Stimulated activated CD8-positive, alpha-beta memory T cell treated with anti-CD3 and anti-CD28 coated beads, Interleukin-7, amount 100 ng/mL, for 1 hour (primary cell): Measurements from ENCODE around the gene TARBP2.
"Not testable (repeated sequence)": the region's sequence is repeated elsewhere in the genome, so short reads cannot be mapped to it uniquely, and the experiment has no call there.

ENCODE experiments used
- DNase-seq, 2 donors: peaks; one replicate each; pipeline ENCODE4 v3.0.0-alpha.2; 2020; ENCODE audit warnings: low read depth in 2 of 2

The TARBP2 gene

DNA sequence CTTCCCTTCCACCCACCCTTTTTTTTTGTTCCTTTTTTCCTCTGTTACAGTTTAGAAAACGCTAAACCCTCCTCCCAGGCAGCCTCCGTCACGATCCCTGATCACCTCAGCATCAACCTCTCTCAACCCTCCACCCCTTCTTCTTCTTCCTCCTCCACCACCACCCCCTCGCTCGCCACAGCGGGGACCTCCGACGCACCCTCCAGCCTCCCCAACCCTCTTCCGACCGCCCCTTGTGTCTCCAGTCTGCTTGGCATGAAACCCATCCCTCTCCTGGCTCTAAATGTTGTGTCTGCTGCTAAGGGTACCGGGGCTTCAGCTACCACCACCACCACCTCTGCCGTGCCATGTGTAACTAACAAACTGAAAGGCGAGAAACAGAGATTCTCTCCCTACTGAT lies 26.3 kb upstream of the TARBP2 start:
- no peak for DNase-seq

DNA sequence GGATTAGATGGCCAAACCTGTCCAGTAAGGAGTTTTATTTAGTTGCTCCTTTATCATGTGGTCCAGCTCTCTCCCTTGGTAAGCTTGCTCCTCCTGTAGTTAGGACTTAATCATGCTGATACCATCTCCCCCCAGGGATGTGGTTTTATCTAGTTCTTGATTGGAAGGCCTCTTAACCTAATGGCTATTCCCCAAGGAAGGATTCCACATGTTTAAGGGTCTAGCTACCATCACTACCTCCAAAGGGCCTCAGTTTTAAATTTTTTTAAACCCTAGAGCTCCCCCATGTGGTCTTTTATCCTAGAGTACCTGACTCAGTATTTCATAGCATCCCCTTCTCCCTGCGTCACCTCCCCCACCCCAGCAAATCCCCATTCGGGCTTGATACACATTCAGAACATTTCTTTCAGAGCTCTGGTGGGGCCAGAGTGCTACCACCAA lies 24.3 kb upstream of the TARBP2 start:
- no peak for DNase-seq

DNA sequence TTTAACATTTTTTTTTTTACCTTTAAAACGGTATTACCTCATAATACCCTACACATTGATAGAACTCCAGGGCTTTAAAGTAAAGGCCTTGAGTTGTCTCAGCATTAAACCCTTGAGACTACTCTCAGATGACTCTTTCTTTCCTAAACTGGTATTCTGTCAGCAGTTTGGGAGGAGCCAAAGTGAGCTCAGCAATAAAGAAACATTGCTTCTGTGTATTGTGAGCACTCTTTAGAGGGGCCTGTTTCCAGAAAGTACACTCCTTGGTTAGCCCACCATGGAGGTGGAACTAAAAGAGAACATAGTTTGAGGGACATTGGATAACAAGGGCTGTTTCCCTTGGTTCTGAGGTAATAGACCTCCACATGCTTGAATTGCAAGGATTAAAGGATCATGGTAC lies 22.2 kb upstream of the TARBP2 start:
- no peak for DNase-seq

DNA sequence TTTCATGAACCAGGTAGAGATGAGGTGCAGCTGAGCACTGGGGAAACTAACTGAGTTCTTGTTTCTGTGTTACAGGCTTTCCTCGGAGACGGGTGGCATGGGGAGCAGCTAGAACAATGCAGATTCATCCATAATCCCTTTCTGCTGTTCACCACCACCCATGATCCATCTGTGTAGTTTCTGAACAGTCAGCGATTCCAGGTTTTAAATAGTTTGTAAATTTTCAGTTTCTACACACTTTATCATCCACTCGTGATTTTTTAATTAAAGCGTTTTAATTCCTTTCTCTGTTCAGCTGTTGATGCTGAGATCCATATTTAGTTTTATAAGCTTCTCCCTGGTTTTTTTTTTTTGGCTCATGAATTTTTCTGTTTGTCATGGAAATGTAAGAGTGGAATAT lies 21.8 kb upstream of the TARBP2 start:
- no peak for DNase-seq

DNA sequence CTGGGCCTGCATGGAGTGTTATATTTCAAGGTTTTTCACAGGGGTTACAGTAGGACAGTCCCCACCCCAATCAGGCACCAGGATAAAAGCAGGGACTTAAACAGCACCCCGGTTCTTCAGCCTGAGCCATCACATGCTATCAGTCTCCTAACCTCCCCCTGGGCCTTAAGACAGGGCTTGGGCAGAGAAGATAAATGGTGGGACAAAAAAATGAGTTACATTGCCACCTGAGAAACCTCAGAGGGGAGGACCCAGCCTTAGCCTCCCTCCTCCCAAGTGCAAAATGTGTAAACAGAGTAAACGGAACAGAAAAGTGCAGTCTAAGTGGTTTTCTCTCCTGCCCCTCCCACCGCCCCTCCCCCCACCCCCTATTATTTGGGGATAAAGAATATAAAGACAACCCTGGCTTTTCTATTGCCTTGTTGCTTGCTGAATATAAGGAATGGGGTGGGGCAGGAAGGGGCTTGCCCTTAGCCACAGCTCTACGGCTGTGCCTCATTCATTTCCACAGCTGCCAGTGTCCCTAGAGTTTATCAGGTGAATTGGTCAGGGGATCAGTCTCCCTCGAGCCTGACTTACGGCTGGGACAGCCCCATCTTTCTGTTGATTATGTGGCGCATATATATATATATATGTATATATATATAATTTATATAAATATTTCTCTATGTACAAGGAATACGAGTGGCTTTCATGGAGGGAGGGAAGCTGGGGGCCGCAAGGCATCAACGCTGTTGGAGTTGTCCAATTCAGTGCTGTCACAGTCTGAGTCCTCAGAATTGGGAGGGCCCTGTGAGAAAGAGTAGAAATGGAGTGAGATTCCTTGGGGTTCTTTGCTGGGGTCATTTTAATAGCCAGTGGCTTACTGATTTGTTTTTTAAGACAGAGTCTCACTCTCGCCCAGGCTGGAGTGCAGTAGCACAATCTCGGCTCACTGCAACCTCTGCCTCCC lies 20.3 kb upstream of the TARBP2 start:
- no peak for DNase-seq

DNA sequence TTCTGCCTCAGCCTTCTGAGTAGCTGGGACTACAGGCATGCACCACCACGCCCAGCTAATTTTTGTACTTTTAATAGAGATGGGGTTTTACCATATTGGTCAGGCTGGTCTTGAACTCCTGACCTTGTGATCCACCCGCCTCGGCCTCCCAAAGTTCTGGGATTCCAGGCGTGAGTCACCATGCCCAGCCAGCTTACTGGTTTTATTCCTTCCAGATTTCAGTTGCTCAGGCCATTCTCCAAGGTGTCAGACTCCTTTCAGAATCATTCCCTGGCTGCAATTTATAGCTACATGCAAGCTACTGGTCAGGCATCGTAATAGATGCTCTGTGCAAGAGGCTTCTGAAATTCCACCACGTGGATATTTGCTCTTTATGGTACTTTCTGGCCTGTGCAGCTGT lies 19.6 kb upstream of the TARBP2 start:
- DNase-seq, result not testable (repeated sequence)

DNA sequence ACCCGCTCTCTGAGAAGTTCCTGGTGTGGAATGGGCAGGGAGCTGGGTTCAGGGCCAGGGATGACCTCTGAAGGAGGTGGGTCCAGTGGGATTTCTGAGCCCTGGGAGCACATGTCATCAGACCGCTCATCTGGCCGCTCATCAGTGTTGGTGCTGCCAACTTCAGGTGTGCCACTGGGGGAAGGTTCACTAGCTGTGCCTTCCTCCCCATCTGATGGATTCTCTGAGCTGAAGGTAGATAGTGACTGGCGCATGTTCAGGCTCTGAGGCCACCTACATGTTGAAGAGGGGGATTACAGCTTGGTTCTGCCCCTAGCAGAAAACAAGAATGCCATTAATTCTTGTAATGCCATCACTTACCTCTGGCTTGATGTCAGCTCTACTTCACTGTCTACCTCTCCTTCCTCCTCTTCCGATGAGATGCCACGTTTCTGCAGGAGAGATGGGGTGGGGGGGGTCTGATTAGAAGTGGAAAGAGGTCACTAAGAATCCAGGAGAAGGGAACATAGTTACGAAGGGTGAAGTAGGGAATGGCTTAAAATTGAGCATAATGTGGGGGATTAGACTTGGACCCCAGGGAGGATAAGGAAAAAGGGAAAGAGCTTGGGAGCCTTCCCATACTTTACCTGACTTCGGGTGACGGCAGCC lies 19.0 kb upstream of the TARBP2 start:
- no peak for DNase-seq

DNA sequence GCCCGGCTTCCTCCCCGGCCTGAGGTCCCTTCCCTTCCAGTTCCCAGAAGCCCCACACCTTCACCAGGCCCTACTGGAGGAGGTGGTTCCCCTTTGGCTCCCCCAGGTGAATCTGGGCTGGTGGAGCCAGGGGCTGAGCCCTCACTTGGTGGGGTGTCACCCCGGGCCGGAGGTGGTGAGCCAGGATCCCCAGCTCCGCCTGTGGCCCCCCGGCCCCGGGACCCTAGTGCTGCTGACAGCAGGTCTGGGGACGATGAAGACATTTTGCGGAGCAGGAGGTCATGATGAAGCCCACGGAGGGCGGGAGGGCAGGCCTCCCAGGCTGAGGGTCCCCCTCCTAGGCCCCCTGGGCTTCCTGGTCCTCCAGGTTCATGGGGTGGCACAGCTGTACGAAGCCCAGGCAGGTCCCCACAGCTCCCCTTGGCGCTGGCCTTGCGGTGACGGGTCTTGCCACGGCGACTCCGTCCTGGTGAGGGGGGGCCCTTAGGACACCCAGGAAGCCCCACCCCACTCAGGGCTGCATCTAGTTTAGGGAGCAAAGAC lies 18.4 kb upstream of the TARBP2 start:
- DNase-seq, result no peak

DNA sequence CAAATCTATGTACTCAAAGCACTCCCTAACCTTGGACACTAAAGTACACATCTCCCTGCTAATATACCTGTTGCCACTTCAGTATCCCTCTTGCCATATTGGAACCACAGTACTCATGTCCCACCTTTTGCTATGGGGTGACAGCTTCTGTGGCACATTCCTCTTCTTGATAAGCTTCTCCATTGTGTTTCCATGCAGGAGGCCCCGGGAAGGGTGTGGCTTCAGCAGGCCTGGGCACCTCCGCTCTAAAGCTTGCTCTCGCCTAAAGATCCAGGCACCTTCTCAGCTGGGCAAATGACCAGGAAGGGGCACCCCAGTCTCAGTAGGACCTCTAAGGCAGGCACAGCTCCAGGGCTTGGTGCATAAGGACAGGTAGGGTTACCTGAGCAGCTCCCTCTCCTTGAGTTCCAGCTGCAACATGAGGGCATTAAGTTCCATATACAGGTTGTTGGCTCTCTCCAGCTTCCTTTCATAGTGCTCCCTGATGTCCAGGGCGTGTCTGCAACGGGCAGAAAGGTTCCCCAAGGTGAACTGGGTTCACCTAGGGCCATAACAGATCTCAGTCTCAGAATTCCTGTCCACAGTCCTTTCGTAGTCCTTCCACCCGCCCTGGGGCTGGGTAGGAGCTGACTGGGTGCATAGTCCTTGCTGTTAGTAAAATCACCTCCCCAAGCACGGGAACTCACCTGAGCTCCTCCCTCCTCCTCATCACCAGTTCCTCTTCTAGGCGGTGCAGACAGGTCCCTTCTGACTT lies 17.7 kb upstream of the TARBP2 start:
- DNase-seq, result no peak

DNA sequence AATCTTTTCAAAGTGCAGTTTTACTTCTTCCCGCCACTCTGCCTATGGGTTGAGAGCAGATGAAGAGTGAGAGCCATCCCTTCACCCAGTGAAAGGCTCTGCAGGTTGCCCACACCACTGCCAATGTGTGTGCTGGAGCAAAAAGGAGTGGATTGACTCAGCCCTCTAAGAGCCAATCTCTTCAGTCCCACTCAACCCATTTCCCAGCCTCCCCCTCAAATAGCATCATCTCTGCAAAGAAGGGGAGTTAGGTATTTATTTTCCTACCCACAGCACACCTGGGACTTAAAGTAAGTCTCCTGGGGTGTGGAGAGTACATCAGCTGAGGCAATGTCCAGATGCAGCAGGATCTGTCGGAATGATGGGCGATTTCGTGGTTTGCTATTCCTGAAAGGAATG lies 17.1 kb upstream of the TARBP2 start:
- no peak for DNase-seq

DNA sequence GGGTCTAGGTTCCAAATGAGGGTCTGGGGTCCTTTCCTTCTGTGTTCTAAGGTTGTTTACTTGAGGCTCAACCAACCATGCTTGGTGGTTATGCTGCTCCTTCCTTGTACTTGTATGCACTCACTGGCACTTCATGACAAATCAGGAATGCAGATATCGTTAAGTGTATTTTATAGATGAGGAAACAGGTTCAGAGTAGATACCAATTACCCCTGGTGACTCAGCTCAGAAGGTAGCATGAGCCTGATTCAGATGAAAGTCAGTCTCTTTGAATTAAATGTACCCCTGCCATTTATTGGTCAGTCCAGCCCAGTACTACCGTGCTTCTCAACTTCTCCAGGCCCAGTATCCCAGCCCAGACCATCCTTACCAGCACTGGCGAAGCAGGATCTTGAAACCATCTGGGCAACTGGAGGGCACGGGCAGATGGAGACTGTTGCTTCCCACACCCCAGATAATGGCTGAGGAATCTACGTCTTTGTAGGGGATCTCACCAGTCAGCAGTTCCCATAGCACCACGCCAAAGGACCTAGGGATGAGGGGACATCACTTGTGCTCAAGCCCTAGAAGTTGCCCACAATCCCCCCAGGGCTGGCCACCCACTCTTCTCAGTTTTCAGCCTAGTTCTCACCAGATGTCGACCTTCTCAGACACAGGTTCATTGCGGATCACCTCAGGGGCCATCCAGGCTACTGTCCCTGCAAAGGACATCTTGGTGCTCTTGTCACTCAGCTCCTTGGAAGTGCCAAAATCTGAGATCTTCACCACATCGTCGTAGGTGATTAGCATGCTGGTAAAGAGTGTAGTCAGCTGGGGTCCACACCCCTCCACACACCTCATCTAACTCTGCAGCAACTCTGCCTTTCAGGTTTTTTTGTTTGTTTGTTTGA lies 16.2 kb upstream of the TARBP2 start:
- no peak for DNase-seq

DNA sequence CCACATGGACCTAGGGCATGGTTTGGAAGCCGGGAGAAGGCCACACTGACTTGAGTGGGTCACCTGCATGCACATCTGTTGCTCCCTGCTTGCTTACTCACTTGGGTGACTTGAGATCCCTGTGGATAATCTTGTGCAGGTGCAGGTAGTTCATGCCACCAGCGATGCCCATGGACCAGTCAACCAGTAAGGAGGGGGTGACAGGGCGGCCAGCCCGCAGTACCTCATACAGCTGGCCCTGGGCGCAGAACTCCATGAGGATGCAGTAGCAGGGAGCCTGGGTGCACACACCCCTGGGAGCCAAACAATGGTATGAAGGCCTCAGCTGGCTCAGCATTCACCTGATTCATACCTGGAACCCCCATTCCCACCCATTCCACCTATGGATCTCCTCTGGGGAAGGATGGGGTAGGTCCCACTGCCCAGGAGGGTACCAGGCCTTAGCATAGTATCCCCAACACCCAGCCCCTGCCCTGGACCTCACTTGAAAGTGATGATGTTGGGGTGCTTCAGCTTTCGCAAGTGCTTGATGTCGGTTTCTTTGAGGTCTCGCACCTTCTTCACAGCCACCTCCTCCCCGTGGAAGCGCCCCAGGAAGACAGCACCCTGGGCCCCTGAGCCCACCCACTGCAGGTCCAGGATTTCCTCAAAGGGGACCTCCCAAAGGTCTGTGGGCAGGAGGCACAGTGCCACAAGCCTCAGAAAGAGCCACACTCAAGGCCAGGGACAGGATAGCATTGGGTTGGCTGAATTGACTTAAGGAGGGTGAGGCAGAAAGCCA lies 14.9 kb upstream of the TARBP2 start:
- DNase-seq, result no peak

DNA sequence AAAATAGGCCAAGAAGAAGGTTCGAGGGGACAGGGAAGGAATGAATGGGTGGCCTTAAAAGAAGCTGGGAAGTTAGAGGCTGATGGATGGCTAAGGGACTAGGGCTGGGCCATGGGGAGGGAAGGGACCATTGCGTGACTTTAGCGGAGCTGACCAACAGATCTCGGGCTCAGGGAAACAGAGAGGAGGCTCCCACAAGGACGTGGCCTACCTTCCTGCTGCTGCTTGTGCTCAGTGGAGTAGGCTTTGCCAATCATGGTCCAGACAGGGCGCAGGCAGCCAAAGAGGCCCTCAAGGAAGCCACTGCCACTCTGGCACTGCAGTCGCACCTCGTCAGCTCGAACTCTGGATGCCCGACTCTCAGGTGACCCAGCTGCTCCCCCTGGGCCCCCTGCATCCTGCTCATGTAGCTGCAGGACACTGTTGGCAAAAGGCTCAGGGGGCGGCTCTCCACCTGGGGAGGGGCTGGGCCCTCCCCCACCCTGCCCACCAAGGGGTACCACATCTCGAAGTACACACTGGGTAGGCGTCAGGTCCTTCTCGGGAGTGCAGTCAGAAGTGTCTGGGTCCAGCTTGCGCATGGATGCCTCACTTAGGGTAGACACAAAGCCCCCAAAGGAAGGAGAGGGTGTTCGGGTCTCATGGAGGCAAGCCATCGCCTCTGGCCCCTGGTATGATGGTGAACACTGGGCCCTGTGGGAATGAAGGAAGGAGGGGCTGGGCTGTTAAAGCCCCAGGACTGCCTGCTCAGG lies 14.2 kb upstream of the TARBP2 start:
- DNase-seq, result no peak

DNA sequence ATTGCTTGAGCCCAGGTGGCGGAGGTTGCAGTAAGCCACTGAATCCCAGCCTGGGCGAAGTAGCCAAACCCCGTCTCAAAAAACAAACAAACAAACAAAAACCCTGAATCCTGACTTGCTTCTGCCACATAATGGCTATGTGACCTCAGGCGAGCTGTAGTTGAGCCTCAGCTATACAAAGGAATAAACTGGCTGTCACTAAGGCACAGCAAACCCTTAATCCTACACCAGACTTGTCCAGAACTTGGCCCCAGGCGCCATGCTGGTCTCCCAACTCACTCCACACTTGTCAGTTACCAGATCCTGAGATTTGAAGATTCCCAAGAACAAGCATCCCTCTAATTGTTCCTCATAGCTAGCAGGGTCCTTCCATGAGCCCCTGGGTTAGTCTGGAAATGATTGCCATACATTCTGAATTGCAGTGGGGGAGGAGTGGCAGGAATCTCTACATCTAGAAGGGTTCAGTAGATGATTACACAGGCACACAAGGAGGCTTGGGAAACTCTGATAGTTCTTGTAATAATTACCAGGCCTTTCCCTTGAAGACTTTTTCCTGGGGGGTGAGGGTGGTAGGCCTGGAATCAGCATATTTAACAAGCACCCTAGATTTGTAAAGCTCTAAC lies 11.7 kb upstream of the TARBP2 start:
- DNase-seq, result no peak

DNA sequence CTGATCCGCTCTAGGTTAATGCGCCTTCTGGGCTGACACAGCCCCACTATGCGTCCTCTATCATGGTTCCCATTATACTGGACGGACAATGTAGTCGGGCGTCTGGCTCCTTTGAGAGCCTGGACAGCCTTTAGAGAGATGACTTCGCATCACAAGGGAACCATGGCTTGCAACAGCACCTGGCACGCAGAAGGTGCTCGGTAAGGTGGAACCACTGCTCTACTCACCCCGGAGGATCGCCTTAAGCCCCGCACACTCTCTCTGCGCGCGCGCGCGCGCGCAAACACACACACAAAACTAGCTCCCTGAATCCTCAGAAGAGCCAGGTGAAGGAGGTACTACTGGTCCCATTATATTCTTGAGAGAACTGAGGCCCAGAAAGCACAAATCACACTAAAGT lies 8.9 kb upstream of the TARBP2 start:
- DNase-seq, result no peak

DNA sequence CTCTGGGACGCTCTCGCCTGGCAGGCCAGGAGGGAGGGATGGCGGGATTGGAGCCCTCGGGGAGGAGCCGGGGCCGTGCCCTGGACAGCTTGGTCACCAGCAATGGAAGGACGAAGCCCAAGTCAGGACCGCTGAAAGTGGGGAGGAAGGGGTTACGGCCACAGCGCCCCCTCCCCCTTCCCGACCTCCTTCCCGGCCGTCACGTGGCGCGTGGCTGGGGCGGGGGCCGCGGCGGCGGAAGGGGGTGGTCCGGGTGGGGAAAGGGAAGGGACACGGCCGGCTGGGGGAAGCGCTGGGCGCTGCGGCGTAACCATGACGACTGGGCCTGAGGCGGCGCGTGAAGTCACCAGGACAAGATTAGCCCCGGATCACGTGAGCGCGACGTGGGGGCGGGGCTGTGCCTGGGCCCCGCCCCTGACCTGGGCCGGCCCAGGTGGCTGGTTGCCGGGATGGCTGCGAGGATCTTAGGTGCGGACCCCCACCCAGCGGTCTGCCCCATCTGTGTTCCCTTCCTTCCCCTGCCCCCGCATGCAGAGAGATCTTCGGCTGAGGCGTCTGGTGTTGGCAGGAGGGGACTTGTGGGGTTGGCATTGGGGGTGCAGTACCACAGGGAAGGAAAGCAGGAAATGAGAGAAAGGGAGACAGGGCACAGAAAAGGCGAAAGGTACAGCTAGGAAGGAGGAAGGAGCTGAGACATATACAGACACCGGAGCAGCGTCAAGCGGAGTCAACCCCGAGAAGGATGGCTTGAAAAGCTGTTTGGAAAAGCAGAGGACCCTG lies 8.1 kb upstream of the TARBP2 start:
- DNase-seq, result peak; percentile 70 to 74

DNA sequence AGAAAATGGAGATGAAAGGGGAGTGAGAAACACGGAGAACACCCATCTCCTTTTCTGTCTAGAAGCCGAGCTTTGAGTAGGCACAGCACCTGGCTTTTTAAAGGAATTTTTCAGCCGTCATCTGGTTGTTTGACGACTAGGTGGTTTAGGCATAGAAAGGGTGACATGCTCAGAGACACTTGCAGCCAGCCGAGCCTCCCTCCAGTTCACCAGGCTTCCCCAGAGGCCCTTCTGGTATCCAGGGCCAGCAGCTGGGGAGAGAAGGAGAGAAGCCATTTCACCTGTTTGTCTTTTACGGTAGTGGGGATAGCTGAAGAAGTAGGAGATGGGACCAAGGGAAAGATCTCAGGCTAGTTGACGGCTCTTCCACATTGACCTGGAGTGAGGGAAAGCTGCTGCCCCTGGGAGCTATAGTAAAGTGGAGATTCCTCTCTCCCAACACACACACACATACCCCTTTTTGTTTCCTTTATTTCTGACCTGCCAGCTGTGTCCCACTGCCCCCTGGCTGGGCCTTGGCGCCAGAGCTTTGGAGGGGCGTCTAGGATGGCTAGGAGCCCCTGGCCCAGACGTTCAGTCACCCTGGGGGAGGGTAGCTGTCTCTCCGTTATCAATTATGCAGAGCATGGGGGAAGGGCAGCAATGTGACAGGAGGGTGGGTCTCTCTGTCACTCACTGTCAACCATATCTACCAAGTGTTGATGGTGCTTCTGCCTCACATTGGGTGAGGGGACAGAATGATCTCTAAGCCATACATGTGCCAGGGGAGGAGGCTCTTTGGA lies 7.3 kb upstream of the TARBP2 start:
- no peak for DNase-seq
